Smooth muscle cell (in vitro differentiated cells): Measurements from ENCODE around the gene C1QTNF8. TPM values are rescaled to one million over a fixed set of nuclear protein-coding genes. Genes with fewer than 3 reads are reported as not detected.

Experiments used
- DNase-seq: peaks from one replicate; lab custom pipeline; 2025; ENCODE audit not compliant: unreplicated experiment; lab: John Stamatoyannopoulos, UW
- H2AFZ ChIP-seq: fragments of 200-600 bp; sonication (generic); 2 replicates; pipeline ENCODE4 v1.6.0; 2016; ENCODE audit warnings: antibody characterized with exemption, low read depth, mild to moderate bottlenecking
- H3F3A ChIP-seq: fragments of 200-600 bp; sonication (generic); 2 replicates; pipeline ENCODE4 v1.6.0; 2017; ENCODE audit warnings: antibody characterized with exemption, low read depth
- H3K27ac ChIP-seq: fragments of 200-600 bp; sonication (generic); 2 replicates; pipeline ENCODE4 v1.5.1; 2016; ENCODE audit warnings: low read depth, mild to moderate bottlenecking
- H3K27me3 ChIP-seq: fragments of 200-600 bp; sonication (generic); 2 replicates; pipeline ENCODE4 v1.6.1; 2016; ENCODE audit warnings: low read depth, mild to moderate bottlenecking
- H3K36me3 ChIP-seq: fragments of 200-600 bp; sonication (generic); 2 replicates; pipeline ENCODE4 v1.5.1; 2016; ENCODE audit warnings: low read depth
- H3K4me1 ChIP-seq: fragments of 200-600 bp; sonication (generic); 2 replicates; pipeline ENCODE4 v1.5.1; 2016; ENCODE audit warnings: low read depth
- H3K4me2 ChIP-seq: fragments of 200-600 bp; sonication (generic); 2 replicates; pipeline ENCODE4 v1.6.0; 2016; ENCODE audit warnings: mild to moderate bottlenecking
- H3K4me3 ChIP-seq: fragments of 200-600 bp; sonication (generic); 2 replicates; pipeline ENCODE4 v1.5.1; 2016; ENCODE audit warnings: mild to moderate bottlenecking
- H3K79me2 ChIP-seq: fragments of 200-600 bp; sonication (generic); 2 replicates; pipeline ENCODE4 v1.6.0; 2016; ENCODE audit warnings: low read depth, mild to moderate bottlenecking
- H3K9ac ChIP-seq: fragments of 200-600 bp; sonication (generic); 2 replicates; pipeline ENCODE4 v1.6.0; 2016; ENCODE audit warnings: low read depth
- H3K9me3 ChIP-seq: fragments of 200-600 bp; sonication (generic); replicated peaks from 2 replicates; pipeline ENCODE4 v1.5.1; 2016; ENCODE audit warnings: low read depth
- H4K20me1 ChIP-seq: fragments of 200-600 bp; sonication (generic); 2 replicates; pipeline ENCODE4 v1.6.0; 2016; ENCODE audit warnings: low read depth
- whole genome bisulfite sequencing: methylation state at CpG from one replicate; pipeline ENCODE4 v1.1.7; 2016; ENCODE audit warnings: low lambda C conversion rate; 5-methylcytosine and 5-hydroxymethylcytosine counted together
- polyA plus RNA-seq: library from polyadenylated mRNA; unstranded; fragments of >200 nt; fragmentation: Nextera tagmentation; extraction: Ambion mirVana; gene quantifications from 2 replicates; pipeline ENCODE4 v1.2.1, GENCODE V29; 2016
- total RNA-seq: library from RNA; depleted of rRNA; stranded (reverse); fragments of >200 nt; gene quantifications from 2 replicates; pipeline ENCODE4 v1.2.3, GENCODE V29; 2014
- TF ChIP-seq, protein P1 (sequence below): fragments of 200-600 bp; sonication (generic); IDR thresholded peaks from 2 replicates; pipeline ENCODE4 v1.5.1; 2017; ENCODE audit warnings: borderline replicate concordance, mild to moderate bottlenecking, antibody characterized with exemption; ENCODE audit not compliant: insufficient read depth, poor library complexity, severe bottlenecking

The C1QTNF8 gene
- total and polyA plus RNA-seq, 2 experiments from 2014 or later, result not detected

- H3K79me2 ChIP-seq, result no peaks in the 10 kb centered on the region
- no peak overlapping the region for H3K4me2 ChIP-seq
- no peaks in the 10 kb centered on the region for H3K27me3 ChIP-seq
- TF ChIP-seq, protein P1, sequence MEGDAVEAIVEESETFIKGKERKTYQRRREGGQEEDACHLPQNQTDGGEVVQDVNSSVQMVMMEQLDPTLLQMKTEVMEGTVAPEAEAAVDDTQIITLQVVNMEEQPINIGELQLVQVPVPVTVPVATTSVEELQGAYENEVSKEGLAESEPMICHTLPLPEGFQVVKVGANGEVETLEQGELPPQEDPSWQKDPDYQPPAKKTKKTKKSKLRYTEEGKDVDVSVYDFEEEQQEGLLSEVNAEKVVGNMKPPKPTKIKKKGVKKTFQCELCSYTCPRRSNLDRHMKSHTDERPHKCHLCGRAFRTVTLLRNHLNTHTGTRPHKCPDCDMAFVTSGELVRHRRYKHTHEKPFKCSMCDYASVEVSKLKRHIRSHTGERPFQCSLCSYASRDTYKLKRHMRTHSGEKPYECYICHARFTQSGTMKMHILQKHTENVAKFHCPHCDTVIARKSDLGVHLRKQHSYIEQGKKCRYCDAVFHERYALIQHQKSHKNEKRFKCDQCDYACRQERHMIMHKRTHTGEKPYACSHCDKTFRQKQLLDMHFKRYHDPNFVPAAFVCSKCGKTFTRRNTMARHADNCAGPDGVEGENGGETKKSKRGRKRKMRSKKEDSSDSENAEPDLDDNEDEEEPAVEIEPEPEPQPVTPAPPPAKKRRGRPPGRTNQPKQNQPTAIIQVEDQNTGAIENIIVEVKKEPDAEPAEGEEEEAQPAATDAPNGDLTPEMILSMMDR, result no peak
- H3F3A ChIP-seq, result no peaks in the 10 kb centered on the region
- no peaks in the 10 kb centered on the region for H4K20me1 ChIP-seq
- WGBS, result 92% methylated on average over 35 of the region's 35 CpGs
- no peak overlapping the region for H2AFZ ChIP-seq
- H3K4me3 ChIP-seq, result no peak overlapping the region
- no peak overlapping the region for H3K27ac ChIP-seq
- no peak for DNase-seq
- no peaks in the 10 kb centered on the region for H3K36me3 ChIP-seq
- H3K9ac ChIP-seq, result no peak overlapping the region
- H3K4me1 ChIP-seq, result no peaks in the 10 kb centered on the region
- no peaks in the 10 kb centered on the region for H3K9me3 ChIP-seq
Observed at GRCh38 chr16:1119766-1120576, 23.9 kb upstream of the C1QTNF8 start.

DNA sequence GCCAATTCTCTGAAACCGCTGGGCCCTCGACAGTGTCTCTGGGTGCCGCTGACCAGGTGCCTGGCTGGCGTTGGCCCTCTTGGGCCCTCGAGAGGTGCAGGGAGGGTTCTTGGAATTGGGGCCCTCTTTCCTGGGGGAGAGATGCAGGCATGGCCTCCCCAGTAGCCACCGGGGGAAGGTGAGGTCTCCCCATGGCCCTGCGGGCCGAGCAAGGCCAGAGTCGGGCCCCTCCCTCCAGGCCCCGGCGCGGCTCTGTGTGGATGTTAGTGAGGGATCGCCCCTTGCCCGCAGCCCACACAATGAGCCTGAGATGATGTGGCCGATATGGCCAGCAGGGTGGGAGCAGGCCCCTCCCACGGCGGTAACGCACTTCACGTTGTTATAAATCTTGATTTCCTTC, 23.1 kb upstream of the C1QTNF8 start:
- DNase-seq, result no peak
- no peak overlapping the region for H2AFZ ChIP-seq
- 90% methylated on average over 19 of the region's 19 CpGs for WGBS
- H4K20me1 ChIP-seq, result no peaks in the 10 kb centered on the region
- no peaks in the 10 kb centered on the region for H3K79me2 ChIP-seq
- no peak overlapping the region for H3K4me2 ChIP-seq
- H3K27me3 ChIP-seq, result no peaks in the 10 kb centered on the region
- no peaks in the 10 kb centered on the region for H3K4me1 ChIP-seq
- H3K4me3 ChIP-seq, result no peak overlapping the region
- H3F3A ChIP-seq, result no peaks in the 10 kb centered on the region
- no peak overlapping the region for H3K27ac ChIP-seq
- H3K9me3 ChIP-seq, result no peaks in the 10 kb centered on the region
- H3K9ac ChIP-seq, result no peak overlapping the region
- H3K36me3 ChIP-seq, result no peaks in the 10 kb centered on the region
- TF ChIP-seq, protein P1, result no peak

DNA sequence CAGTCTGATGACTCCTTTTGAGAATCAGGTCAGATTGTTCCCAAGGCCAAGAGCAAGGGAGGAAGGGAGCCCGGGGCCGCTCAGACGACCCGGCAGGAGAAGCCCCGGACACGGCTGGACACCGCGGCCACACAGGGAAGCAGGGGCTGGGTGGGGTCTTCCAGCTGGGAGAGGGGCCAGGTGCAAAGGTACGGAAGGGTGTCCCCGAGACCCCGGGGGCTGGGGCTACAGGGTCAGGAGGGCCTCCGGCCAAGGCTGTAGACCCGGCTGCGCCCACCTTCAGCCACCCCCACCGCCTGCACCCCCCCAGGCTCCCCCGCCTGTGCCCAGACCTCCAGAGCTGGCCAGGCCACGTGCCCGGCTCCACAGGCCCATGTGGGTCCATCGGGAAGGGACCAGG, 21.9 kb upstream of the C1QTNF8 start:
- Histone ChIP-seq H3K9ac (no peak overlapping the region), H3K27ac (no peak overlapping the region), H2AFZ (no peak overlapping the region), H3K79me2 (no peaks in the 10 kb centered on the region), H3K9me3 (no peaks in the 10 kb centered on the region), H3K4me3 (no peak overlapping the region), H3K4me1 (no peaks in the 10 kb centered on the region), H3F3A (no peaks in the 10 kb centered on the region), H3K36me3 (no peaks in the 10 kb centered on the region), H3K27me3 (no peaks in the 10 kb centered on the region), H3K4me2 (no peak overlapping the region), H4K20me1 (no peaks in the 10 kb centered on the region)
- WGBS, result 88% methylated on average over 9 of the region's 19 CpGs
- no peak for DNase-seq
- TF ChIP-seq, protein P1, result no peak
